Activated CD8-positive, alpha-beta memory T cell treated with anti-CD3 and anti-CD28 coated beads for 24 hours (primary cell): ENCODE measurements around the gene VWCE.

Experiments
- DNase-seq: peaks from one replicate; pipeline ENCODE4 v3.0.0-alpha.2; 2020

The VWCE gene

GRCh38 chr11:61325649-61326414, 30.7 kb upstream of the VWCE start:
- no peak for DNase-seq

DNA sequence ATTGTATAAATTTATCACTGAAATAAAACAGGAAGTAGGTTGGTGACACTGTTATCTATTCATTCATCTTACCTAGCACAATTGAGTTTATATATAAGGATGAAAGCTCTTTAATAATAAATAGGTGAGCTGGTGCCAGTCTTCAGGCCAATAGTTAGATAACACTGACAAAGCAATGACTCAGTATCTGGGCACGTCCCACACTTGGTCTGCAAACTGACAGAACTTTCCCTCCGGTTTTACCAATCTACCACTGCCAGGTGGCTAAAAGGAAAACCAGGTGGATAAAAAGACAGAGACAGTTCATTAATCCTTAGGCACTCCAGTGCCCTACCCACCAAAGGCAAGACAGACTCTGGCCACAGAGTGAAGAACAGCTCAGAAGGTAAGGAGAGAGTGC, 20.1 kb upstream of the VWCE start:
- no peak for DNase-seq

DNA sequence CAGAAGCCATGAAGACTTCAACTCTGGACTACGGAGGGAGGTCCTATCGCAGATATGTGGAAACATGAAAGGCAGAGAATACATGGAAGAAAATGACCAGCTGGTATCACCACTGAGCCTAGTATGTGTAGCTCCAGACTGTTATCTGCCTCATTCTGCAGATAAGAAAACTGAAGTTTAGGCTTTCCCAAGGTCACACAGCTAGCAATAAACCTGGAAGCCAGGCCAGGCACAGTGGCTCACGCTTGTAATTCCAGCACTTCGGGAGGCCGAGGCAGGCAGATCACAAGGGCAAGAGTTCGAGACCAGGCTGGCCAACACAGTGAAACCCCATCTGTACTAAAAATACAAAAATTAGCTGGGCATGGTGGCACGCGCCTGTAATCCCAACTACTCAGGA, 15.6 kb upstream of the VWCE start:
- DNase-seq = no peak

GRCh38 chr11:61309739-61310138, 14.6 kb upstream of the VWCE start:
- DNase-seq = no peak

- no peak for DNase-seq
Measured at GRCh38 chr11:61309141-61309540, 14.0 kb upstream of the VWCE start.

DNA sequence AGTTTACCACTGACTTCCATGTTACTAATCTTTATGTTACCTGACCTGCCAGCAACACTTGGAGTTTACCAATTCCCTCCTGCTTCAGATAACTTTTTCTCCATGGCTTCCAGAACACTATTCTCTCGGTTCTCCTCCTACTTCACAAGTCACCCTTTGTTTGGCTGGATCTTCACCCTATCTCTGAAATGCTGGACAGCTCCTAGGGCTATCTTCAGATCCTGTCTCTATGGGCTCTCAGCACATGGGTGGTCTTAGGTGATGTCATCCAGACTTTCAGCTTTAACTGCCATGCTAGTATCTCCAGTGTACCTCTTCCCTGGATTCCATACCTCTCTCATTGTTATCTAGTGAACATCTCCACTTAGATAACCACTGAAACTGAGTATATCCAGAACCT, 12.2 kb upstream of the VWCE start:
- DNase-seq = no peak

GRCh38 chr11:61306221-61306620, 11.1 kb upstream of the VWCE start:
- DNase-seq = no peak

DNA sequence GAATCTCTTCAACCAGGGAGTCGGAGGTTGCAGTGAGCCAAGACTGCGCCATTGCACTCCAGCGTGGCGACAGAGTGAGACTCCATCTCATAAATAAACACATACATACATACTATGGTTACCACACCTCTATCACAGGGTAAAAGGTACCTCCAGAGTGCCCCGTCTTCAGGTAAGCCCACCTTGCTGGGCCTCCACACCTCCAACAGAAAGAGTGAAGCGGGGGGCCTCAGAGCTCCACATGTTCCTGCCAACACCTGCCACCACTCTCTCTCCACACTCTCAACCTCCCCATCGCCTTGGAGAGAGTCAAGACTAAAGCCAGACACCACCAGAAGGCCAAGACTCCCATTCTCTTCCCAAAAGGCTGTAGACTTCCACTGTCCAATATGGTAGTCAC, 10.3 kb upstream of the VWCE start:
- DNase-seq = no peak

- DNase-seq = no peak
Measured at GRCh38 chr11:61303725-61304124, 8.6 kb upstream of the VWCE start.

GRCh38 chr11:61302550-61302949, 7.4 kb upstream of the VWCE start:
- no peak for DNase-seq

DNA sequence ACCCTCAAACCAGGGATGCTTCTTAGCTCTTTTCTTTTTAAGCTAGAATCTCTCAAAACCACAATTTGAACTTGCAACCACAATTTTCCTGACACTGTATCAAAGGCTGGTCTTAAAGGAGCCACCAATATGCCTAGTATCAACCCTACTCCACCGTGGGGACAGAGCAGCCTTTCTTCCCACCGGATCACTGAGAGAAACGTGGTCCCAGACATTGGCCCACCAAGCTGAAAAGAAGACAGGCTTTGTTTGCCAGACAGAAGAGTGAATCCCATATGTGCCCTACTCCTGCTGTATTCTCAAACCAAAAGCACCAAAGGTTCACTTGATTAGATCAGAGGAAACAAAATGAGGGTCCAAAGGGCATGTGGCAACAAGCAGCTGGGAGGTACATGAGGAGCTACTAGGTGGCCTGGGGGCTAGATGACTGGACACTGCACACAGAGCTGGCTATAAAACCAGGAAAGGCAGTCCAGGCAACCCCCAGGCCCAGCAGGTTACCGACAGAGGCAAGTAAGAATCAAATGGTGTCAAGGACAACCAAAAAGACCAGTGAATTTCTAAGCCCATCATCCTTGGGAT, 3.6 kb upstream of the VWCE start:
- no peak for DNase-seq

- DNase-seq = no peak
Measured at GRCh38 chr11:61297746-61298145, 2.6 kb upstream of the VWCE start.

DNA sequence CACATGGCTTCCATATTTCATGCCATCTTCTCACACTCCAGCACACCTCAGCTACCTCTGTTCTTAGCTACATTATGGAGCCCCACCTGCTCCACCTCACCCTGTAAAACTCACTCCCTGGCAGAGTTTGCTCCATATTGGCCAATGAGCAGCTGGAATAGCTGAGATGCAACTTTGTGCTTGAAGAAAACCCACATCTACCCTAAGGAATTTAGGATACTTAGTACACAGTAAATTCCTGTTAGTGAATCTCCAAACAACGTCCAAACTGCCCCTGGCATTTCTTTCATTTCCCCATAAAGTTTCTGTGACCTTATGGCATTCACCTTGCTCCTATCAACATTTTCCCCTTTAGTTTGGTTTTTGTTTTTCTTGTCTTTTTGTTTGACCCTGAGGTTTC, 2.2 kb upstream of the VWCE start:
- DNase-seq = no peak

GRCh38 chr11:61295596-61295926, 445 bp upstream of the VWCE start:
- no peak for DNase-seq

- peak; percentile 92 for DNase-seq
Measured at GRCh38 chr11:61293867-61294716, 1.0 kb downstream of the VWCE start.

GRCh38 chr11:61292356-61292755, 2.8 kb downstream of the VWCE start:
- no peak for DNase-seq

GRCh38 chr11:61290905-61291690, 4.0 kb downstream of the VWCE start:
- DNase-seq = no peak

GRCh38 chr11:61287338-61287977, 7.7 kb downstream of the VWCE start:
- DNase-seq = no peak

DNA sequence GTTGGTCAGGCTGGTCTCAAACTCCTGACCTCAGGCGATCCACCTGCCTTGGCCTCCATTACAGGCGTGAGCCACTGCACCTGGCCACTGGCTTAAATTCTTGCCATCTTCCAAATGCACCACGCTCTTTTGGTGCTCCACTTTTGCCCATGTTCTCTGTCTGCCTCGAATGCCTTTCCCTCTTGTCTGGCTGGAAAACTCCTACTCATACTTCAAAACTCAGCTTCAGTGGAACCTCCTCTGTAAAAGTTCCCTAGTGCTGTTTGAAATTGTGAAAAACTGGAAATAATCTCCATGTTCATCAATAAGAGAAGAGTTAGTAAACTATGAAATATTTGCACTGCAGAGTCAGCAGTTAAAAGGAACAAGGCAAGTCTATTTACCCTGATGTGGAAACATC, 11.5 kb downstream of the VWCE start:
- no peak for DNase-seq

DNA sequence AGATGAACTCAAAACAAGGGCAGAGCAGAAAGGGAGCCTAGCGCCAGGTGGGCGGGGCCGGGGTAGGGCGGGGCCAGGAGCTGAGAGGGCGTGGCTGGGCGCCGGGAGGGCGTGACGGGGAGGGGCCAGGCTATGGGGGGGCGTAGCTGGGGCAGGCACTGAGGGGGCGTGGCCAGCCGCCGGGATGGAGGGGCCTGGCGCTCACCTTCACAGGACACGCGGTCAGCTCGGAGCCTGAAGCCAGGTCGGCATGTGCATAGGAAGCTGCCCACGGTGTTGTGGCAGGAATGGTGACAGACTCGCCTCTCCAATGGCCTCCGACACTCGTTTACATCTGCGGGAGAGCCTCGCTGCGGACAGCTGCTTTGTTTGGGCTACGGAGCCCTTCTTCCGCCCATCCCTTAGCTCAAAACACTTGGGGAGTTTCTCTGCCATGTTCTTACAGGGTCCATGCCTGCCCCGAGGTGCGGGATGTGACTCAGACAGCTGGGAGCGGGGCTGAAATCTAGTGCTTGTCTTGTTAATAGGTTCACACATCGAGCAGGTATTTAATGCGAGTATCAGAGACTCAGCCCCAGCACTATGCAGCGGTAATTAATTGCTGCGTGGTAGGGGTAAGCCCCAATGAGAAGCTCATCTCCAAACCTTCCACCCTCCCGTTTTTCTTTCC, 13.4 kb downstream of the VWCE start:
- DNase-seq = peak; percentile 74

DNA sequence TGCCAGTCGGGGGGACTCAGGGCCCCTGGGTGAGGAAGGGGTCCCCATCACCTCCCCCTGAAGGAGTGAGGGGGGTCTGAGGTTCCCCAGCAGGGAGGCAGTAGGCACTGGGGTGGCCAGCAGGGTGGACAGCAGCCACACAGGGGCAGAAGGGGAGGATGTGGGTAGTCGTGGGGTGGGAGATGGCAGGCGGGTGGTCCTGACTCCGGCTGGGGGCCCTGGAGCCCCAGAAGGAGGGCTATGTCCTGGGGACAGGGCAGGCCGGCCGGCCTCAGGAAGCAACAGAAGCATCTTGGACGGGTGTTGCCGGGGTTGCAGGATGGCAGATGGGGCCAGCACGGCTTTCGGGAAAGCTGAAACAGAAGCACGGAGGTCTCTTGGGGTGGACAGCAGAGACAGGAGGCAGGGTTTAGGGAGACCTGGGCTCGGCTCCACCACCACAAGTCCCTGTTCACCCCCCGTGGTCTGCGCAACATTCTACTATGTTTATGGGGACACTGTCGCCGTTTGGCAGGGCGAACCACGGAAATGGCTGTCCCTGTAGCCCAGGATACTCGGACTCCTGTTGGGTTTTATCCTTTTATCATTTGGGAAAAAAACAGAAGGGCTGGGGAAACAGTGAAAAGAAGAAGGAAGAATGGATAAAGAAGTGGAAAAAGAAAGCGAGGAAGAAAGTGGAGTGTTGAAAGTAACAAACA, 14.1 kb downstream of the VWCE start:
- DNase-seq = no peak
